ENCODE data around the gene LSS.

The LSS gene

GRCh38 chr21:46155514-46156377, 72.8 kb downstream of the LSS start, which contains the start of gene FTCD:
Gene FTCD, minus strand, starts transcription at chr21:46155579. Its CDS starts 56 bp downstream, at chr21:46155523.
- Mint-ChIP-seq H3K27ac (no peak within 1 kb of the TSS), H3K4me1 (ENCODE audit: low read depth in 2 of 2) (peaks cover 0 to 1% of the 10 kb centered on the region in 2 donors), H3K27me3 (no peaks in the 10 kb centered on the region), H3K9me3 (no peaks in the 10 kb centered on the region), H3K36me3 (ENCODE audit: insufficient read depth) (no peaks in the 10 kb centered on the region), H3K4me3 (no peak within 1 kb of the TSS)
- DNase-seq, result no peak
- no peak for ATAC-seq (replicated peaks)

GRCh38 chr21:46154955-46155513, 73.5 kb downstream of the LSS start:
- DNase-seq (no peak), ATAC-seq (replicated peaks) (no peak)
- no peak overlapping the region for H3K27ac Mint-ChIP-seq
- no peaks in the 10 kb centered on the region for H3K9me3 Mint-ChIP-seq
- H3K4me1 Mint-ChIP-seq (ENCODE audit: low read depth in 2 of 2), result peaks cover 0 to 1% of the 10 kb centered on the region in 2 donors
- no peak overlapping the region for H3K4me3 Mint-ChIP-seq
- H3K27me3 Mint-ChIP-seq, result no peaks in the 10 kb centered on the region
- no peaks in the 10 kb centered on the region for H3K36me3 Mint-ChIP-seq (ENCODE audit: insufficient read depth)

DNA sequence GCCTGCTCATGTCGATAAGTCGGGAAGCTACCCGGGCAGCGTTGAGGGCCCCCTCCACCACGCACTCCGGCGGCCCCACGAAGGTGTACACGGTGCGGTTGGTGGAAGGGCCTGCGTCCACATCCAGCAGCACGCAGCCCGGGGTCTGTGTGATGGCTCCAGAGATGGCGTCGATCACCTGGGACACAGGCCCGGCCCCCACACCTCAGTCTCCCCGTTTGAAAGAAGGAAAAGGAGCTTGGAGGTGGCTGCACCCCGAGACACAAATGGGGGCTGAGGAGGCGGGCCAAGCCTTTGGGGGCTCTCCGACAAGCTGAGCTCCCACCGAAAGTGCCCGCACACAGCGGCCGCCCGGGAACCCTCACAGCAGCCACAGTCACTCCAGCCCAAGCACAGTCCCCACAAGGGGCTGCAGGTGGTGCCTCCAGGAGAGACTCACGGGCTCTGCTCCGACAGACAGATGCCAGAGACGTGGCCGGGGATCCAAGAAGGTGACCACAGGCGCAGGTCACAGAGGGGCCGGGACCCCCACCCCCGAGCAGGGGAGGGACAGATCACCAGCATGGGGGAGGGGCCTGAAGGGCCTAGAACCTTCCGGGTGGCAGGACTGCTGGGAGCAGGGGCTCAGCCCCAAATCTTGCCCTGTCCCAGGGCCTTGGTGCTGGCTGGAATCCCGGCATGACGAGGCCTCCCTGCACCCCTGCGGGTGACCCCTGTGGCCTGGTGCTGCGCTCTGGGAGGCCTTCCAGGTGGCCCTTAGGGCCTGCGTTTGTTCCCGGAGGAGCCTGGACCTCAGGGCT, 74.2 kb downstream of the LSS start:
- H3K4me1 Mint-ChIP-seq (ENCODE audit: low read depth in 2 of 2), result peaks cover 0 to 1% of the 10 kb centered on the region in 2 donors
- no peak overlapping the region for H3K27ac Mint-ChIP-seq
- H3K27me3 Mint-ChIP-seq, result no peaks in the 10 kb centered on the region
- ATAC-seq (replicated peaks), result no peak
- no peaks in the 10 kb centered on the region for H3K36me3 Mint-ChIP-seq (ENCODE audit: insufficient read depth)
- H3K4me3 Mint-ChIP-seq, result no peak overlapping the region
- DNase-seq, result no peak
- H3K9me3 Mint-ChIP-seq, result no peaks in the 10 kb centered on the region

DNA sequence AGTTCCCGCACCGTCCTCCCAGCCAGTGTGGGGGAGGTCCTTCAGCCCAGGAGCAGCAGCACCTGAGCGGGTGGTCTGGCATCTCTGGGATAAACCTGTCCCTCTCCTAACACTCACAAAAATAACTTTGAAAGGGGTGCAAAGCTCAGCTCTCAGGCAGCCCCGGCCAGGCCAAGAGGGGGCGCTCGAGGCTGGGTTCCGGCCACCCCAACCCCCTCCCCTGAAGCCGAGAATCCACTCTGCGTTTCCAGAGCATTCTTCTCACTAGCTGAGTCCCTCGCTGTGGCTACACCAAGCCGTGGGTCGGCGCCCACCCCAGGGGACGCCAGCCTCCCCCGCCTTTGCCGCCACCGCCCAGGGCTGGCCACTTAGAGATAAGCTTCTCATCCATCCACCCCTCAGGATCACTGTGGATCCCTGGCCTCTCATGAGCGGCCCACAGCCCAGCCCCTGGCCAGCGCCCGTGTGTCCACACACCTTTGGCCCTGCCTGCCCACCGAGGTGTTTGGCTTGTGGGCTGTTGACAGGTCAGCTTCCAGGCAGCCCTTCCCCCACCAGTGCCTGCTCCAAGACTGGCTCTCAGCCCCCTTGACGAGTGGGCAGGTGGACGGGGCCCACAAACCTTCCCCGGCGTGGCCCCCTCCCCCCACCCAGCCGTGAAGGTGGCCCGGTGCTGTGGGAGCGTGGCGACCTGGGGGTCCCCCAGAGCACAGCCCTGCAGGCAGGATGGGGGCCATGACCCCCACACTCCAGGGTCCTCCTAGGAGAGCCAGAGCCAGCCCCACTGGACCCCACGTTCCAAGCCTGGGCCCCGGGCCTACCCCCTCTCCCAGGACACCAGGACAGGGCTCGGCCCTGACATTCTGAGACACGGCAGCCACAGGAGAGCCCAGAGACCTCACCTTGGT, 75.1 kb downstream of the LSS start:
- no peaks in the 10 kb centered on the region for H3K9me3 Mint-ChIP-seq
- no peaks in the 10 kb centered on the region for H3K36me3 Mint-ChIP-seq (ENCODE audit: insufficient read depth)
- peak in 2 of 3 experiments; percentile 24 to 25 for DNase-seq
- no peak overlapping the region for H3K27ac Mint-ChIP-seq
- H3K27me3 Mint-ChIP-seq, result no peaks in the 10 kb centered on the region
- H3K4me3 Mint-ChIP-seq, result no peak overlapping the region
- peak; percentile 55 for ATAC-seq (replicated peaks)
- peaks cover 0 to 1% of the 10 kb centered on the region in 2 donors for H3K4me1 Mint-ChIP-seq (ENCODE audit: low read depth in 2 of 2)

GRCh38 chr21:46152927-46153246, 75.7 kb downstream of the LSS start:
- no peaks in the 10 kb centered on the region for H3K9me3 Mint-ChIP-seq
- no peaks in the 10 kb centered on the region for H3K27me3 Mint-ChIP-seq
- H3K4me1 Mint-ChIP-seq (ENCODE audit: low read depth in 2 of 2), result peaks cover 0 to 1% of the 10 kb centered on the region in 2 donors
- H3K36me3 Mint-ChIP-seq (ENCODE audit: insufficient read depth), result no peaks in the 10 kb centered on the region
- H3K4me3 Mint-ChIP-seq, result no peak overlapping the region
- ATAC-seq (replicated peaks) (no peak), DNase-seq (no peak)
- no peak overlapping the region for H3K27ac Mint-ChIP-seq

- DNase-seq (no peak), ATAC-seq (replicated peaks) (no peak)
- H3K4me1 Mint-ChIP-seq (ENCODE audit: low read depth in 2 of 2), result peaks cover 0 to 1% of the 10 kb centered on the region in 2 donors
- H3K27me3 Mint-ChIP-seq, result no peaks in the 10 kb centered on the region
- no peak overlapping the region for H3K4me3 Mint-ChIP-seq
- no peak overlapping the region for H3K27ac Mint-ChIP-seq
- no peaks in the 10 kb centered on the region for H3K36me3 Mint-ChIP-seq (ENCODE audit: insufficient read depth)
- H3K9me3 Mint-ChIP-seq, result no peaks in the 10 kb centered on the region
Observed at GRCh38 chr21:46151989-46152926, 76.3 kb downstream of the LSS start.

- ATAC-seq (replicated peaks) (no peak), DNase-seq (no peak)
- no peaks in the 10 kb centered on the region for H3K9me3 Mint-ChIP-seq
Observed at GRCh38 chr21:46151261-46151988, 77.1 kb downstream of the LSS start.

GRCh38 chr21:46150491-46151121, 78.0 kb downstream of the LSS start:
- H3K27ac Mint-ChIP-seq, result no peak overlapping the region
- no peaks in the 10 kb centered on the region for H3K9me3 Mint-ChIP-seq
- no peak overlapping the region for H3K4me3 Mint-ChIP-seq
- no peaks in the 10 kb centered on the region for H3K36me3 Mint-ChIP-seq (ENCODE audit: insufficient read depth)
- peaks cover 0 to 1% of the 10 kb centered on the region in 2 donors for H3K4me1 Mint-ChIP-seq (ENCODE audit: low read depth in 2 of 2)
- ATAC-seq (replicated peaks), result no peak
- DNase-seq, result no peak
- H3K27me3 Mint-ChIP-seq, result no peaks in the 10 kb centered on the region

More at GRCh38 chr21:46151261-46151988, 77.1 kb downstream of the LSS start:
- Mint-ChIP-seq H3K36me3 (ENCODE audit: insufficient read depth) (no peaks in the 10 kb centered on the region), H3K4me1 (ENCODE audit: low read depth in 2 of 2) (peaks cover 0 to 1% of the 10 kb centered on the region in 2 donors), H3K4me3 (no peak overlapping the region), H3K27ac (no peak overlapping the region), H3K27me3 (no peaks in the 10 kb centered on the region)

DNA sequence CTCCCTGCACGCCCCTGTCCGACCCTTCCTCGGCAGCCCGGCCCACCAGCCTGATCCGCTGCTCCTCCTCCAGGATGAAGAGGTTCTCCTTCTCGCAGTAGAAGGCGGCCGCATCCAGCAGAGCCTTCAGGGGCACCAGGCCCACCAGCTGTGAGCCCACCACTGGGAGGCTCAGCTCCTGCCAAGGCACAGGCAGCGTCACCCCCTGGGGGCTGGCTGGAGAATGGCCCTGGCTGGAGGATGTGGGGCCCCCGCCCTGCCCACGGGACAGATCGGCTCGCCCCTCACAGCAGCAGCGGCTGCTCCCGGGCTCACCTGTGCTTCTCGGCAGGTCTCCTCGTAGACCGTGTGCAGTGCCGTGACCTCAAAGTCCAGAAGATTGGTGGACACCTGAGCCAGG, 78.5 kb downstream of the LSS start:
- no peak for DNase-seq
- no peak overlapping the region for H3K4me3 Mint-ChIP-seq
- H3K36me3 Mint-ChIP-seq (ENCODE audit: insufficient read depth), result no peaks in the 10 kb centered on the region

GRCh38 chr21:46149205-46149901, 79.2 kb downstream of the LSS start:
- Mint-ChIP-seq H3K4me3 (no peak overlapping the region), H3K27ac (no peak overlapping the region), H3K9me3 (no peaks in the 10 kb centered on the region), H3K27me3 (no peaks in the 10 kb centered on the region), H3K36me3 (ENCODE audit: insufficient read depth) (no peaks in the 10 kb centered on the region), H3K4me1 (ENCODE audit: low read depth in 2 of 2) (peaks cover 0 to 5% of the 10 kb centered on the region in 2 donors)
- ATAC-seq (replicated peaks) (no peak), DNase-seq (no peak)

More for the DNA sequence above, 78.5 kb downstream of the LSS start:
- peaks cover 0 to 1% of the 10 kb centered on the region in 2 donors for H3K4me1 Mint-ChIP-seq (ENCODE audit: low read depth in 2 of 2)
- no peak overlapping the region for H3K27ac Mint-ChIP-seq
- H3K9me3 Mint-ChIP-seq, result no peaks in the 10 kb centered on the region
- no peaks in the 10 kb centered on the region for H3K27me3 Mint-ChIP-seq
- ATAC-seq (replicated peaks), result no peak

- H3K4me1 Mint-ChIP-seq (ENCODE audit: low read depth in 2 of 2), result peaks cover 7 to 8% of the 10 kb centered on the region in 2 donors
- no peak overlapping the region for H3K27ac Mint-ChIP-seq
- H3K9me3 Mint-ChIP-seq, result no peaks in the 10 kb centered on the region
- DNase-seq (no peak), ATAC-seq (replicated peaks) (no peak)
- H3K36me3 Mint-ChIP-seq (ENCODE audit: insufficient read depth), result no peaks in the 10 kb centered on the region
- no peak overlapping the region for H3K4me3 Mint-ChIP-seq
- no peaks in the 10 kb centered on the region for H3K27me3 Mint-ChIP-seq
Observed at GRCh38 chr21:46148106-46148505, 80.5 kb downstream of the LSS start.
